GM21526 (cell line): ENCODE results near the gene KIF12.
"Not testable (repeated sequence)": the region's sequence is repeated elsewhere in the genome, so short reads cannot be mapped to it uniquely, and the experiment has no call there.

Experiments used
- ATAC-seq: cut with Tn5 transposase; IDR thresholded peaks from one replicate; pipeline ENCODE4 v1.9.1; 2021; ENCODE audit warnings: moderate library complexity; ENCODE audit not compliant: unreplicated experiment, low FRiP score

The KIF12 gene

GRCh38 chr9:114050226-114050568 is 48.9 kb downstream of the KIF12 start:
- no peak for ATAC-seq

GRCh38 chr9:114049441-114050225 is 49.5 kb downstream of the KIF12 start:
- ATAC-seq, result no peak

GRCh38 chr9:114048533-114049415 is 50.3 kb downstream of the KIF12 start:
- no peak for ATAC-seq

- ATAC-seq, result no peak
Observed at GRCh38 chr9:114047717-114048116, 51.4 kb downstream of the KIF12 start.

- no peak for ATAC-seq
Observed at GRCh38 chr9:114046875-114047274, 52.2 kb downstream of the KIF12 start.

GRCh38 chr9:114046237-114046755 is 52.8 kb downstream of the KIF12 start:
- no peak for ATAC-seq

- not testable (repeated sequence) for ATAC-seq
Observed at GRCh38 chr9:114043660-114044059, 55.4 kb downstream of the KIF12 start.
